GM10266 (cell line): ENCODE measurements around the gene EIF3F.

ENCODE experiments used
- DNase-seq: peaks from one replicate; pipeline ENCODE4 v3.0.0; 2012; ENCODE audit errors: extremely low spot score
- CTCF ChIP-seq: IDR thresholded peaks from 2 replicates; pipeline ENCODE4 v1.5.1; 2012; ENCODE audit warnings: mild to moderate bottlenecking, low read depth; ENCODE audit not compliant: control insufficient read depth, insufficient read depth; ENCODE audit errors: missing control alignments

Gene EIF3F

GRCh38 chr11:8049084-8049483 lies 61.9 kb downstream of the EIF3F start:
- TF ChIP-seq CTCF, result no peak
- DNase-seq, result no peak
